OCI-LY1 (cell line): ENCODE measurements around the gene PLCG1.

Source experiments
- EZH2 ChIP-seq: fragments of 200-600 bp; sonication (generic), shearing (Covaris generic); IDR thresholded peaks from 2 replicates; pipeline ENCODE4 v1.8.0; 2017; ENCODE audit warnings: borderline replicate concordance, mixed run types, mild to moderate bottlenecking, antibody characterized with exemption, low read length, moderate library complexity, mixed read lengths
- TF ChIP-seq, protein P1 (sequence below): fragments of 200-600 bp; sonication (generic), shearing (Covaris generic); IDR thresholded peaks from 2 replicates; pipeline ENCODE4 v1.5.1; 2017; ENCODE audit warnings: mild to moderate bottlenecking, antibody characterized with exemption, low read length, moderate library complexity, mixed read lengths

DNA sequence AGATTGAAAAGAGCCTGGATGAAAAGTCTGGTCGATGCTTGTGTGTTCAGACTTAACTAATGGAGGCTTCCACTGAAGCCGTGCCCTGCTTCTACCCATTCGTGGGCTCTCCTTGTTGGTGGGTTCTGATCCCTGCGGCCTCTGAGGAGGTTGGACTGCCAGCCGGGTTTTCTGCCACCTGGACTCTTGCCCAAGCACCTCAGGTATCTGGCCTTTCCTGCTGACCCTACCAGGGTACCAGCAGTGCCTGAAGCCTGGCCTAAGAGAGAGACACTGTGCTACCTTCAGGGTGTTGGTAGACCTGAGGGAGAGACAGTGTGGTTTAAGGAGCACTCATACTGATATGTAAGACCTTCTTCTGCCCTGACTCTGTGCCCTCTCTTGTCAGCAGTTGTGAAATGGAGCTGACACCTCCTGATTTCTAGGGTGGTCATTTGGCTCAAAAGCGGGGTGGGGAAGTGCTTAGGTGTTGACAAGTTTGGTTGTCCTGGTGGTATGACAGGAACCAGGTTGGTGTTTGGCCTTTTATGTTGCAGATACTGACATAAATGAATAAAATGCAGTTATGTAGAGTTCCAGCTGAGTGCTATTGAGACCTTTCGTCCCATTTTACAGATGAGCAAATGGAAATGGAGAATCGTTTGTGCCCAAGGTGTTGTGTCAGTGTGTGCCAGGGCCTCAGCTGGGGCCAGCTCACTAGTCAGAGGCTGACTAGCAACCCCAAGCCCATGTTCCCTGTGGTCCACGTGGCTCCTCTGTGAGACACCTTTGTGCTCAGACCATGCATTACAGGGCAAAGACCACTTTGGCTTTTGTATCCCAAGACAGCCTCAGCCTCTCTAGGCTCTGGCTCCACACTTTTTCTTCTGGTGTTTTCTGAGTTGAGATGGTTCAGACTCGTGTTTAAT, 3.1 kb downstream of the PLCG1 start:
- TF ChIP-seq, protein P1, sequence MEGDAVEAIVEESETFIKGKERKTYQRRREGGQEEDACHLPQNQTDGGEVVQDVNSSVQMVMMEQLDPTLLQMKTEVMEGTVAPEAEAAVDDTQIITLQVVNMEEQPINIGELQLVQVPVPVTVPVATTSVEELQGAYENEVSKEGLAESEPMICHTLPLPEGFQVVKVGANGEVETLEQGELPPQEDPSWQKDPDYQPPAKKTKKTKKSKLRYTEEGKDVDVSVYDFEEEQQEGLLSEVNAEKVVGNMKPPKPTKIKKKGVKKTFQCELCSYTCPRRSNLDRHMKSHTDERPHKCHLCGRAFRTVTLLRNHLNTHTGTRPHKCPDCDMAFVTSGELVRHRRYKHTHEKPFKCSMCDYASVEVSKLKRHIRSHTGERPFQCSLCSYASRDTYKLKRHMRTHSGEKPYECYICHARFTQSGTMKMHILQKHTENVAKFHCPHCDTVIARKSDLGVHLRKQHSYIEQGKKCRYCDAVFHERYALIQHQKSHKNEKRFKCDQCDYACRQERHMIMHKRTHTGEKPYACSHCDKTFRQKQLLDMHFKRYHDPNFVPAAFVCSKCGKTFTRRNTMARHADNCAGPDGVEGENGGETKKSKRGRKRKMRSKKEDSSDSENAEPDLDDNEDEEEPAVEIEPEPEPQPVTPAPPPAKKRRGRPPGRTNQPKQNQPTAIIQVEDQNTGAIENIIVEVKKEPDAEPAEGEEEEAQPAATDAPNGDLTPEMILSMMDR, result no peak
- TF ChIP-seq EZH2, result no peak
